Activated T-helper 17 cell treated with anti-CD3 and anti-CD28 coated beads, Interleukin-2, amount 50 U/mL, for 72 hours (primary cell): ENCODE results near the gene TOPBP1. TPM values are rescaled to one million over a fixed set of nuclear protein-coding genes. Genes with fewer than 3 reads are reported as not detected.
"Not testable (repeated sequence)": the region's sequence is repeated elsewhere in the genome, so short reads cannot be mapped to it uniquely, and the experiment has no call there.

Experiments used
- ATAC-seq: fragments of 150-1000 bp; cut with Tn5 transposase; replicated peaks from 2 replicates; pipeline ENCODE4 v1.10.0; 2021; ENCODE audit warnings: mild to moderate bottlenecking, moderate library complexity
- H3K27ac Mint-ChIP-seq: one replicate; pipeline ENCODE4 v1.8.0; 2022; ENCODE audit warnings: mixed read lengths
- H3K27me3 Mint-ChIP-seq: one replicate; pipeline ENCODE4 v1.8.0; 2022; ENCODE audit warnings: mixed read lengths
- H3K36me3 Mint-ChIP-seq: one replicate; pipeline ENCODE4 v1.8.0; 2022; ENCODE audit warnings: low read depth, mild to moderate bottlenecking, mixed read lengths
- H3K4me1 Mint-ChIP-seq: one replicate; pipeline ENCODE4 v1.8.0; 2022; ENCODE audit warnings: mixed read lengths
- H3K4me3 Mint-ChIP-seq: one replicate; pipeline ENCODE4 v1.8.0; 2022; ENCODE audit warnings: mild to moderate bottlenecking, mixed read lengths
- H3K9me3 Mint-ChIP-seq: one replicate; pipeline ENCODE4 v1.8.0; 2022; ENCODE audit warnings: mixed read lengths
- total RNA-seq, 2 donors: library from RNA; stranded (reverse); gene quantifications; one replicate each; pipeline ENCODE4 v1.2.3, GENCODE V29; 2022

TOPBP1 gene
- total RNA-seq, 2 donors from 2014 or later = 86.0 to 96.7 TPM

DNA sequence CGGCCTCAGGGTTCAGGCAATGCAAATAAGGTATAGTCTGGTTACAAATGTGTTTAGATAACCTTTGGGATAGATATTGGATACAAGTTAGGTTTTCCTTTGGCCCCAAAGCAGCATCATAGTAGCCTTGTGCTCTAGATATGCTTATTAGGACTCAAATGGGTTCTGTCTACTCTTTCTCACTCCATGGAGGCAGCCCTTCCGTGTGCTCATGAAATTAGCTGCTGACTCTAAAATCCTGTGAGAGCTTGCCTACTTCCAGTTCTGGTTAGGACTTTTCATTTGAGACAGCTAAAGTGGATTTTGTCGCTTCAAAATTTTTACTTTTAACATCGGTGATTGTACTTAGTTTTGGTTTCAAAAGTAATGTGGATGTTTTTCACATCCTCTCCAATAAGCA, 86.7 kb downstream of the TOPBP1 start:
- Mint-ChIP-seq H3K4me3 (peak overlapping the region; percentile 92), H3K27ac (peak overlapping the region; percentile 95), H3K36me3 (peaks cover 65% of the 10 kb centered on the region), H3K27me3 (no peaks in the 10 kb centered on the region), H3K4me1 (peaks cover 31% of the 10 kb centered on the region), H3K9me3 (no peaks in the 10 kb centered on the region)
- ATAC-seq = no peak

DNA sequence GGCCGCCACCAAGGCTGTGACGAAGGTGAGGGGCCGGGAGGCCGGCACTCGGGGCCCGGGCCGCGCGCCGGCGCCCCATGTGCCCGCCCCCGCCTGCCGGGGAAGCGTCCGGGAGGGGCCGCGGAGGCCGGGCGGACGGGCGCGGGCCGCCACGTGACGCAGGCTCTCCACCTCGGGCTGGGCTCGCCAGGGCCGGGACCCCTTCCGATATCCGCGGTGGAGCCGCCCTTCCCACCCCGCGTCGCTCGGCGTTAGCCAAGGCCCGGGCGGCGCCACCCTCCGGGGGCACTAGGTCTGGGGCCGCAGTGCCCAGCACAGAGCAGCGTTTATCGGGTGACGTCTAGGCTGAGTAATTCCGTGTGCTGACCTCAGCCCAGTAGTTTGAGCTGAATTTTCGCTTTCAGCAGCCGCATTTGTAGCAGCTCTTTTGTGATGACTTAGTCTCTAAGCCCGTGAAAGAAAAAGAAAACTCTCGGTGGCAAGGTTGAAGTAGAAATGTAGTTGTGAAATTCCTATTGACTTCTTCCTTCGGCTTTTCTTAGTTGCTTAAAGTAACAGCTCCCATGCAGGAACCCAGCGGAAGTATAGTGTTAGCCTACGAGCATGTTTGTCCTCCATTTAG, 87.4 kb downstream of the TOPBP1 start:
- Mint-ChIP-seq H3K4me3 (peak overlapping the region; percentile 92), H3K9me3 (no peaks in the 10 kb centered on the region), H3K27me3 (no peaks in the 10 kb centered on the region), H3K27ac (peak overlapping the region; percentile 95), H3K36me3 (peaks cover 58% of the 10 kb centered on the region), H3K4me1 (peaks cover 31% of the 10 kb centered on the region)
- peak; percentile 66 for ATAC-seq

DNA sequence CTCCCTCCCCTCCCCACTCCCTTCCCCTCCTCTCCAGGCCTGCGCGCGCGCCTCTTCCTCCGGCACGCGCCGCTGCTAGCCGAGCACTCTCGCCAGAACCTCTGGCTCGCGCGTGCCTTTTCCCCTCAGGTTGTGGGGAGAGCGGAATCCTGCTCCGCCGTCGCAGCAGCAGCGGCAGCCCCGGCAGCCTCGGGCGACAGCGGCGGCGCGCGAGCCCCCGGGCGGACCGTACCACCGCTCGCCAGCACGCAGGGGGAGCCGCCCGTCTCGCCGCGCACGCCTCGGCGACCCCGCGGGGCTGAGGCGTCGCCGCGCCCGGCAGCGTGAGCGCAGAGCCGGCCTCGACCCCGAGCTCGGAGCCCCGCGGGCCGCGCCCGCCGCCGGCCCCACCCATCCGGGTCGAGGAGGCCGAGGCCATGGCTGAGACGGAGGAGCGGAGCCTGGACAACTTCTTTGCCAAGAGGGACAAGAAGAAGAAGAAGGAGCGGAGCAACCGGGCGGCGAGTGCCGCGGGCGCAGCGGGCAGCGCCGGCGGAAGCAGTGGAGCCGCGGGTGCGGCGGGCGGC, 88.0 kb downstream of the TOPBP1 start, which contains the start of gene CDV3:
Gene CDV3 (plus strand): TSS at position 58 of the 566 bp plus-strand sequence. CDS start 359 bp downstream, at position 417.
- Mint-ChIP-seq H3K4me1 (peaks cover 31% of the 10 kb centered on the region), H3K9me3 (no peaks in the 10 kb centered on the region), H3K36me3 (peaks cover 51% of the 10 kb centered on the region), H3K27me3 (no peaks in the 10 kb centered on the region), H3K4me3 (peak within 1 kb of the TSS; percentile 98), H3K27ac (peak within 1 kb of the TSS; percentile 98)
- ATAC-seq = peak; percentile 26

DNA sequence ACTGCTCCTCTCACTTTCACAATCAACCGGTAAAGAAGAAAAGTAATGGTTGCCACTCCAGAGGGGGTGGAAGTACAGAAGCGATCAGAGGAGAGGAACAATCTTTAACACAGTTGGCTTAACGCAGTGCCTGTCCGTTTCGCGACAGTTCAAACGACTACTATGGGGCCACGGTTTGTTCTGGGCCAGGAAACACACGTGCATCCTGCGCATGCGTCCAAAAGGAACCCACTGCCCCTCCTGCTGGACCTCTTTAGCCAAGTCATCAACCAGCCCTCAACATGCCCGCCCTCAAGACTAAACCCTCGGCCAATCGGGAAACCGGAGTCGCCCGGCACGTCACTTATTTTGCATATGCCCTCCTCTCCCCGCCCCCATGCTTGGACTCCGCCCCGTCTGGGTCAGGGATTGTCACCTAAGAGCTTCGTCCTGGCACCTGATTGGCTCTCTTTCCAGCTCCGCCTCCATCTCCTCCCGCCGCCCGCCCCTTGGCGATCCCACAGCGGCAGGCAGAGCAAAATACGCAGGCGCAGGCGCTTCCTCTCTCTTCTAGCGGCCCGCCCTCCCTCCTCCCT, 88.6 kb downstream of the TOPBP1 start:
- no peaks in the 10 kb centered on the region for H3K27me3 Mint-ChIP-seq
- H3K4me3 Mint-ChIP-seq = peak overlapping the region; percentile 98
- no peaks in the 10 kb centered on the region for H3K9me3 Mint-ChIP-seq
- peaks cover 29% of the 10 kb centered on the region for H3K4me1 Mint-ChIP-seq
- peak overlapping the region; percentile 98 for H3K27ac Mint-ChIP-seq
- ATAC-seq = peak; percentile 81
- peaks cover 45% of the 10 kb centered on the region for H3K36me3 Mint-ChIP-seq

DNA sequence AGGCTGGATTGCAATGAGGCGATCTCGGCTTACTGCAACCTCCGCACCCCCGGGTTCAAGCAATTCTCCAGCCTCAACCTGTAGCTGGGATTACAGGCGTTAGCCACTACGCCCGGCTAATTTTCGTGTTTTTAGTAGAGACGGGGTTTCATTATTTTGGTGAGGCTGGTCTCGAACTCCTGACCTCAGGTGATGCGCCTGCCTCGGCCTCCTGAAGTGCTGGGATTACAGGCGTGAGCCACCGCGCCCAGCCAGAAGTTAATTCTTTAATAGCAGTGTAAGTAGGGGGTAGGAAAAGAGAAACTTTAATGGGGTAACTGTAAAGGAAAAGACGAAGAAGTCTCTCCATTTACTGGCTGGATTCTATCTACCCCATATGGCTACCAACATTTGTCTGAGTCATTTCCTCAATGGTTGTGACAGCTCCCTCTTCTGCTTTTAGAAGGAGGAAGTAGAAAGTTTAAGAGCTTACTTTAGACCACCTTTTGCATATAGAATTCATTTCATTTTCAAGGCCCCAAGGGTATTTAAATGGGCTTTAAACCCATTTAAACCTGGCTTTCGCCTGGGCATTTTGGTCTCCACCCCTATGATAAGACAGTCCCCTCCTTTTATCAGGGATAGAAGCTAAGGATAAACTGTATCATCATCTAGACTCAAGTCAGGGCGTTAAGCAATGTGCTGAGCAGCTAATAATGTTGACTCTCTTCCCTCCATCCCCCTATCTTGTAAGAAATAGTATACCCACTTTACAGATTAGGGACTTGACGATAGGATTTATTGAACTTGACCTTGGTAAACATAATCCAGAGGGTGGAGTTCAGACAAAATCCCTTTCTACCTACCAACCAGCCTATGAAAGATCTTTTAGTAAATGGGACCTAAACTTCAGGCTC, 89.3 kb downstream of the TOPBP1 start:
- Mint-ChIP-seq H3K27me3 (no peaks in the 10 kb centered on the region), H3K4me3 (peak overlapping the region; percentile 98), H3K4me1 (peaks cover 25% of the 10 kb centered on the region), H3K9me3 (no peaks in the 10 kb centered on the region), H3K27ac (peak overlapping the region; percentile 98), H3K36me3 (peaks cover 38% of the 10 kb centered on the region)
- ATAC-seq = no peak

DNA sequence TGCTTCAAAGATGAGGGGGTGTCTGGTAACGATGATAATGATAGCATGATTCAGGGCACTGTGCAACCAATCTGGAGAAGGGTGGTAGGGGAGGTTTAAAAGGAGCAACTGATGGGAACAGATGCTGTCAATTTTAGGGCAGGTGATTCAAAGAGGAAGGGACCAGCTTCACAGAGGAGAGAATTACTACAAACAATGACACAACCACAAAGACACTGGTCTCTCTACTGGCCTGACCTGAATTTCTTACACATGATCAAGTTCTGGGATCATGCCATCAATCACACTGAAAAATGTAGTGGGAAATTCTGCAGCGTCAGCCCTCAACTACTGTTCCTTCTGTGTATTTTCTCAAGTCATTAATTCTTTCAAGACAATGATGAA, 90.8 kb downstream of the TOPBP1 start:
- Mint-ChIP-seq H3K4me1 (peaks cover 15% of the 10 kb centered on the region), H3K36me3 (peaks cover 23% of the 10 kb centered on the region), H3K9me3 (no peaks in the 10 kb centered on the region), H3K27me3 (no peaks in the 10 kb centered on the region), H3K4me3 (peak overlapping the region; percentile 98), H3K27ac (peak overlapping the region; percentile 98)
- ATAC-seq = no peak

DNA sequence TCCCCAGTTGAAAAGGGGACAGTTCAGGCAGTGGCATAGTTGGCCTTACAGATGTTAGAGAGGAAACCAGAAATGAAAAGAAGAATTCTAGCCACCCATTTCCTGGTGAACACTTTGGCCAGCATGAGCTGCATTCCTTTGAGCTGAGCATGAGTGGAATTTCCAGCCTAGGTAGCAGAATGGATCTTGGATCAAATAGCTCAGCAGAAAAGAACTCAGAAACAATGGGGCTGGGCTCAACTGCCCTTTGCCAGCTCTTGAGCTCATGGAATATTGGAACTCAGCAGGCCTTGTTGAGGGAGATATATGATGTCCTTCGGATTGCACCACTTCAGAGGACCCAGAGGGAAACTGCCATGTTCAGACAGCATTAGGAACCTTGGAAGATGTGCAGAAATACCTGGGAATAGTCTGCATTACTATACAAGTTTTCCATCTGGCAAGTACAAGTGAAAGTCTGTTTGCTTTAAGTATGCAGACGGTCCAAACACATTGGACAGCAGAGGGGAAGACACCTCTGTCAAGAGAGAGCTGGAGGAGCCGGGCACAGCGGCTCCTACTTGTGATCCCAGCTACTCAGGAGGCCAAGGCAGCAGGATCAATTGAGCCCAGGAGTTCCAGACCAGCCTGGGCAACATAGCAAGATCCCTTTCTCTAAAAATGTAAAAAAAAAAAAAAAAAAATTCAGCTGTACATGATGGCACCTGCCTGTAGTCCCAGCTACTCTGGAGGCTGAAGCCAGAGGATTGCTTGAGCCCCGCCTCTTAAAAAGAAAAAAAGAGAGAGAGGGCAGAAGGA, 91.4 kb downstream of the TOPBP1 start:
- Mint-ChIP-seq H3K36me3 (peaks cover 17% of the 10 kb centered on the region), H3K4me1 (peaks cover 12% of the 10 kb centered on the region), H3K27me3 (no peaks in the 10 kb centered on the region), H3K4me3 (no peak overlapping the region), H3K27ac (no peak overlapping the region), H3K9me3 (no peaks in the 10 kb centered on the region)
- no peak for ATAC-seq

DNA sequence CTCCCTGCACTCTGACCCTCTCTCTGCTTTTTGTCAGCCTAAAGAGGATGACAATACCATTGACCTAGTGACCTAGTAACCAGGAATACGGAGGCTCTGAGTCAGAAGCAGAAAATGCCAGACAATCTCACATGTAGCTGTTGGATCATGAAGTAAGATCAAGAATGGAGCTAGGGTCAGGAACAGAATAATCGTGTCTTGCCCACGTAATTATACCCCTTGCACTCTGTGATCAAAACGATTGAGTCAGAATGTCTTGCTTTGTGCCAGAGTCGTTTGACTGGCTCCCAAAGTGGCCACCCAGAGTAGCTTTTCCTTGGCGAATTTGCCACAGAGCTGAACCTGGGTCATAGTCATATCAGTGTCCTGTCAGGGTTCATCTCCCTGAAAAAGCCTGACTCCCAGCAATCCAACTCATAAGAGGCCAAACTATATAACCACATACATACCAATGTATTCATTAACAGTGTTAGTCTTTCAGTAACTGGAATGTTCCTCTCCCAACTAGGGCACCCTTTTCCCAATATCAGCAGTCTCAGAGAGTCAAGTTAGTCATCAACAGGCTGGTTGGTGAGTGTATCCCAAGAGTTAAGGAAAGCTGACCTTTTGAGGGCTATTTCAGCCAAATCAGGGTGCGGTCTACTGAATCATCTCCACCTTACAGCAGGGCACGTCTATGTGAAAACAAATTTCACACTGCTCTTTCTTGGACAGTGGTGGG, 93.3 kb downstream of the TOPBP1 start:
- H3K4me1 Mint-ChIP-seq = peaks cover 12% of the 10 kb centered on the region
- no peak overlapping the region for H3K4me3 Mint-ChIP-seq
- H3K36me3 Mint-ChIP-seq = peaks cover 6% of the 10 kb centered on the region

DNA sequence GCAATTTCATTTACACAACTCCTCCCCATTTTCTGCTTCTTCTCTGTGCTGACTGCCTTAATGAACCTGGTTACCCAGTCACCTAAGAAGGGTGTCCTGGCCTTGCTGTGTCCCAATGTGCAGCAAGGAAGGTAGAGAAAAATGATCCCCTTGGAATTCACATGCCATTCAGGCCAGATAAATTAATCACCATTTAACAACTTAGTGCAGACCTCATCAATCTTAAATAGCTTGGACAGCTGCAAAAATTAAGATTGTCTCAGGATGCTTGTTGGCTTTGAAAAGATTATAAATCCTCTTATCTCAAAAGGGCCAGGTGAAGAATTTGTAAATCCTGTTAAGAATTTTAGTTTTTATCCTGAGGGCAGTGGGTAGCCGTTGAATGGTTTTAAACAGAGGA, 97.9 kb downstream of the TOPBP1 start:
- Mint-ChIP-seq H3K36me3 (no peaks in the 10 kb centered on the region), H3K9me3 (no peaks in the 10 kb centered on the region), H3K4me3 (no peak overlapping the region), H3K4me1 (peaks cover 7% of the 10 kb centered on the region), H3K27me3 (no peaks in the 10 kb centered on the region), H3K27ac (no peak overlapping the region)
- ATAC-seq = no peak

More for the DNA sequence above, 93.3 kb downstream of the TOPBP1 start:
- ATAC-seq = peak; percentile 1
- Mint-ChIP-seq H3K27me3 (no peaks in the 10 kb centered on the region), H3K27ac (peak overlapping the region; percentile 4), H3K9me3 (no peaks in the 10 kb centered on the region)

DNA sequence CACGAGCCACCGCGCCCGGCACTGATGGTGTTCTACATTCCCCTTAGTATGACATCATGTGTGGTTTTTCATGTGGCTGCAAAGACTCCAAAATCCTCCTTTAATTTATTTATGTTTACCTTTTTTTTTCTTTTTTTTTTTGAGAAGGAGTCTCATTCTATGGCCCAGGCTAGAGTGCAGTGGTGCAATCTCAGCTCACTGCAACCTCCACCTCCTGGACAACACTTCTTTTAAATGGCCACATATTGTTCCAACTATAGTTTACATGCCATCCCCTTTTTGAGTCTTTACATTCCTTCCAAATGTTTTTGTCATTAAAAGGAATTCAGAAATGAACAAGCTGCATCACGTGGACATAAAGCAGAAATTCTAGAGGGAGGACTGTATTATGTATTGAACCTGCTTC, 98.6 kb downstream of the TOPBP1 start:
- Mint-ChIP-seq H3K4me1 (peaks cover 4% of the 10 kb centered on the region), H3K27me3 (no peaks in the 10 kb centered on the region), H3K4me3 (no peak overlapping the region), H3K36me3 (no peaks in the 10 kb centered on the region), H3K9me3 (no peaks in the 10 kb centered on the region), H3K27ac (no peak overlapping the region)
- ATAC-seq = no peak

DNA sequence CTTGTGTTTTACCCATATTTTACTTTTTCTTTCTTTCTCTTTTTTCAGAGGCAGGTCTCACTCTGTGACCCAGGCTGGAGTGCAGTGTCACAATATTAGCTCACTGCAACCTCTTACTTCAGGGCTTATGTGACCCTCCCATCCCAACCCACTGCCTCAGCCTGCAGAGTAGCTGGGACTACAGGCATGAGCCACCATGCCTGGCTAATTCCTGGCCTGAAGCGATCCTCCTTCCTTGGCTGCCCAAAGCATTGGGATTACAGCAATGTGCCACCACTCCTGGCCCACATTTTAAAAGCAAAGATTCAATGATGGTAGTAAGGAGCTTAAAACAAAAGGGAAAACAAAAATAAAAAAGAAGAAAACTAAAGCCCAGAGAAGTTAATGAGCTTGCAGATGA, 99.4 kb downstream of the TOPBP1 start:
- no peak overlapping the region for H3K27ac Mint-ChIP-seq
- no peaks in the 10 kb centered on the region for H3K36me3 Mint-ChIP-seq
- no peaks in the 10 kb centered on the region for H3K9me3 Mint-ChIP-seq
- no peak overlapping the region for H3K4me3 Mint-ChIP-seq
- no peak for ATAC-seq
- H3K4me1 Mint-ChIP-seq = no peaks in the 10 kb centered on the region
- H3K27me3 Mint-ChIP-seq = no peaks in the 10 kb centered on the region

DNA sequence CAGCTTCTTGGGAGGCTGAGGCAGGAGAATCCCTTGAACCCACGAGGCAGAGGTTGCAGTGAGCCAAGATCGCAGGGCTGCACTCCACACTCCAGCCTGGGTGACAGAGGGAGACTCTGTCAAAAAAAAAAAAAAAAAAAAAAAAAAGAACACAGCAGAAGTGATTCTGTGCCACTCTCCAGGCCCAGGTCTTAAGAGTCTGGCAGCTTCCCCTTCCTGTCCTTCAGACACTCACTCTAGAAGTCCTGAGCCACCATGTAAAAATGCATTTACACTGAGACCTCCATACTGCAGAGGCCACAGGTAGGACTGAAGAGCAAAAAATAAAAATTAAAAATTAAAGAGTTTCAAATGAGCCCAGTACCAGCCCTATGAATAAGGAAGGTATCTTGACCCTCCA, 100.1 kb downstream of the TOPBP1 start:
- no peaks in the 10 kb centered on the region for H3K9me3 Mint-ChIP-seq
- H3K4me3 Mint-ChIP-seq = no peak overlapping the region
- H3K27me3 Mint-ChIP-seq = no peaks in the 10 kb centered on the region
- no peaks in the 10 kb centered on the region for H3K4me1 Mint-ChIP-seq
- no peaks in the 10 kb centered on the region for H3K36me3 Mint-ChIP-seq
- H3K27ac Mint-ChIP-seq = no peak overlapping the region
- ATAC-seq = no peak

DNA sequence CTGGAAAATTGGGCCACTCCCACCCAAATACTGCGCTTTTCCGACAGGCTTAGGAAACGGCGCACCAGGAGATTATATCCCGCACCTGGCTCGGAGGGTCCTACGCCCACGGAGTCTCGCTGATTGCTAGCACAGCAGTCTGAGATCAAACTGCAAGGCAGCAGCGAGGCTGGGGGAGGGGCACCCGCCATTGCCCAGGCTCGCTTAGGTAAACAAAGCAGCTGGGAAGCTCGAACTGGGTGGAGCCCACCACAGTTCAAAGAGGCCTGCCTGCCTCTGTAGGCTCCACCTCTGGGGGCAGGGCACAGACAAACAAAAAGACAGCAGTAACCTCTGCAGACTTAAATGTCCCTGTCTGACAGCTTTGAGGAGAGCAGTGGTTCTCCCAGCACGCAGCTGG, 110.2 kb downstream of the TOPBP1 start:
- H3K9me3 Mint-ChIP-seq, H3K27me3 Mint-ChIP-seq, H3K36me3 Mint-ChIP-seq, H3K27ac Mint-ChIP-seq, ATAC-seq, H3K4me1 Mint-ChIP-seq, H3K4me3 Mint-ChIP-seq: not testable (repeated sequence)
